Measurements from ENCODE around the gene KCNJ12.

DNA sequence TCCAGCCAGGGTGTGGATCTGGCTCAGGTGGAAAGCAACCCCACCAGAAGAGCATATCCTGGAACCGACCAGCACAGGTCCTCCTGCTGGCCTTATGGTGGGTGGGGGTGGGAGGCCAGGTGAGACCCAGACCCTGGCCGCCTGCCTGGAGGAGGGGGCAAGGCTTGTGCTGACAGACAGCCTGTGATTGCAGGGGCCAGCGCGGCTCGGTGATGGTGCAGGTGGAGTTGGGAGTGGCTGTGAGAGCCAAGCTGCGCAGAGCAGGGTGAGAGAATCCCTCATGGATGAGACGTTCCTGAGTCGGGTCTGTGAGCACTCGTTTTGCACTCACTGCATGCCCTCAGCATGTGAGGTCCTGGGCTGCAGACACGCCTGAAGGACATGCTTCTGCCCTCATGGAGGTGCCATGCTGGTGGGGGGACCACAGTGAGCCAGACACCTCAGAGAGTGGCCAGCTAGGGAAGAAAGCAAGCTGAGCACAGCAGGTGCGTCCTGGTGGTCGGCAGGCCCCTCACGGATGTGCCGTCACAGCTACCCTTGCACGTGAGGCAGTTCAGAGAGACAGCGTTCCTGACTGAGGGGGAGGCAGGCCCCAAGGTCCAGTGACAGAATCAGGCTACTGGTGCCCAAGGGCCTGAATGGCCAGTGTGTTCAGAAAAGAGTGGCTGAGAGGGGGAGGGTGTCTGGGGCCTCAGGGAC is 3.8 kb upstream of the KCNJ12 start:
- TF ChIP-seq, protein P1, sequence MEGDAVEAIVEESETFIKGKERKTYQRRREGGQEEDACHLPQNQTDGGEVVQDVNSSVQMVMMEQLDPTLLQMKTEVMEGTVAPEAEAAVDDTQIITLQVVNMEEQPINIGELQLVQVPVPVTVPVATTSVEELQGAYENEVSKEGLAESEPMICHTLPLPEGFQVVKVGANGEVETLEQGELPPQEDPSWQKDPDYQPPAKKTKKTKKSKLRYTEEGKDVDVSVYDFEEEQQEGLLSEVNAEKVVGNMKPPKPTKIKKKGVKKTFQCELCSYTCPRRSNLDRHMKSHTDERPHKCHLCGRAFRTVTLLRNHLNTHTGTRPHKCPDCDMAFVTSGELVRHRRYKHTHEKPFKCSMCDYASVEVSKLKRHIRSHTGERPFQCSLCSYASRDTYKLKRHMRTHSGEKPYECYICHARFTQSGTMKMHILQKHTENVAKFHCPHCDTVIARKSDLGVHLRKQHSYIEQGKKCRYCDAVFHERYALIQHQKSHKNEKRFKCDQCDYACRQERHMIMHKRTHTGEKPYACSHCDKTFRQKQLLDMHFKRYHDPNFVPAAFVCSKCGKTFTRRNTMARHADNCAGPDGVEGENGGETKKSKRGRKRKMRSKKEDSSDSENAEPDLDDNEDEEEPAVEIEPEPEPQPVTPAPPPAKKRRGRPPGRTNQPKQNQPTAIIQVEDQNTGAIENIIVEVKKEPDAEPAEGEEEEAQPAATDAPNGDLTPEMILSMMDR (IDR thresholded peaks at IDR 0.05): no peak
- TF ChIP-seq FOXJ3 (CRISPR knock-in tag; IDR thresholded peaks at IDR 0.05; ENCODE audit: borderline replicate concordance) (no peak), MAX (CRISPR knock-in tag; IDR thresholded peaks at IDR 0.05) (no peak), AFF4 (CRISPR knock-in tag; IDR thresholded peaks at IDR 0.05; ENCODE audit: borderline replicate concordance) (no peak), CBFB (CRISPR knock-in tag; IDR thresholded peaks at IDR 0.05; ENCODE audit: low read depth) (no peak), PRRX2 (CRISPR knock-in tag; IDR thresholded peaks at IDR 0.05) (no peak), CREM (CRISPR knock-in tag; IDR thresholded peaks at IDR 0.05) (no peak), ZBTB21 (CRISPR knock-in tag; IDR thresholded peaks at IDR 0.05; ENCODE audit: borderline replicate concordance) (no peak), SP1 (CRISPR knock-in tag; conservative IDR thresholded peaks at IDR 0.05) (no peak), USF2 (CRISPR knock-in tag; IDR thresholded peaks at IDR 0.05) (no peak)
